GM12878 (cell line): ENCODE data around the gene MAD1L1. TPM values are rescaled to one million over a fixed set of nuclear protein-coding genes. Genes with fewer than 3 reads are reported as not detected.

Experiments
- EZH2 ChIP-seq: IDR thresholded peaks from 2 replicates; pipeline ENCODE4 v1.6.1; 2012; ENCODE audit warnings: low read depth, mild to moderate bottlenecking, control low read depth, inconsistent platforms, low read length, borderline replicate concordance; ENCODE audit not compliant: control insufficient read depth
- HDGF ChIP-seq: fragments of 450-650 bp; IDR thresholded peaks from 2 replicates; pipeline ENCODE4 v1.6.1; 2016; ENCODE audit warnings: antibody characterized with exemption
- KAT2A ChIP-seq: conservative IDR thresholded peaks from 2 replicates; pipeline ENCODE4 v1.6.1; 2011; ENCODE audit warnings: low read depth, low read length; ENCODE audit not compliant: control insufficient read depth
- PAX8 ChIP-seq: fragments of 450-650 bp; IDR thresholded peaks from 2 replicates; pipeline ENCODE4 v1.6.1; 2017; ENCODE audit warnings: mild to moderate bottlenecking, moderate library complexity
- polyA plus RNA-seq, 11 experiments: library from polyadenylated mRNA; depleted of rRNA in 4 of 11; unstranded in 6 of 11; stranded (reverse) in 5 of 11; fragments of >200 nt; fragmentation: Nextera tagmentation in 4 of 11; fragmentation: Illumina TruSeq in 1 of 11; extraction: Ambion mirVana in 4 of 11; extraction: Trizol in 1 of 11; gene quantifications; 1 replicate in 1 of 11; 2 replicates in 10 of 11; pipeline versions ENCODE4 v1.2.1 to v1.2.3, GENCODE V29; 2011 to 2016; ENCODE audit warnings: inconsistent platforms in 2 of 11, missing spikeins in 2 of 11, low read depth in 1 of 11
- total RNA-seq, 4 experiments: library from RNA; depleted of rRNA in 3 of 4; stranded (reverse); fragments of >200 nt in 3 of 4; fragmentation: Illumina TruSeq in 1 of 4; extraction: Trizol in 1 of 4; gene quantifications; 2 replicates each; pipeline versions ENCODE4 v1.2.1 to v1.2.3, GENCODE V29; 2013 to 2021
- TF ChIP-seq, protein P1 (sequence below): IDR thresholded peaks from 2 replicates; pipeline ENCODE4 v1.6.1; 2011; ENCODE audit warnings: low read depth, mild to moderate bottlenecking, low read length, moderate library complexity, borderline replicate concordance; ENCODE audit errors: extremely low read depth
- TF ChIP-seq, protein P2 (sequence below): IDR thresholded peaks from 2 replicates; pipeline ENCODE4 v1.6.1; 2012; ENCODE audit warnings: improper control_type of control experiment, low read depth, low read length; ENCODE audit not compliant: insufficient replicate concordance

Gene MAD1L1
- total and polyA plus RNA-seq, 10 of the 15 experiments (the other 5 are each of a cell fraction or from before 2014, with no cell fraction given): 2.2 to 76.8 (median 38.3) TPM

DNA sequence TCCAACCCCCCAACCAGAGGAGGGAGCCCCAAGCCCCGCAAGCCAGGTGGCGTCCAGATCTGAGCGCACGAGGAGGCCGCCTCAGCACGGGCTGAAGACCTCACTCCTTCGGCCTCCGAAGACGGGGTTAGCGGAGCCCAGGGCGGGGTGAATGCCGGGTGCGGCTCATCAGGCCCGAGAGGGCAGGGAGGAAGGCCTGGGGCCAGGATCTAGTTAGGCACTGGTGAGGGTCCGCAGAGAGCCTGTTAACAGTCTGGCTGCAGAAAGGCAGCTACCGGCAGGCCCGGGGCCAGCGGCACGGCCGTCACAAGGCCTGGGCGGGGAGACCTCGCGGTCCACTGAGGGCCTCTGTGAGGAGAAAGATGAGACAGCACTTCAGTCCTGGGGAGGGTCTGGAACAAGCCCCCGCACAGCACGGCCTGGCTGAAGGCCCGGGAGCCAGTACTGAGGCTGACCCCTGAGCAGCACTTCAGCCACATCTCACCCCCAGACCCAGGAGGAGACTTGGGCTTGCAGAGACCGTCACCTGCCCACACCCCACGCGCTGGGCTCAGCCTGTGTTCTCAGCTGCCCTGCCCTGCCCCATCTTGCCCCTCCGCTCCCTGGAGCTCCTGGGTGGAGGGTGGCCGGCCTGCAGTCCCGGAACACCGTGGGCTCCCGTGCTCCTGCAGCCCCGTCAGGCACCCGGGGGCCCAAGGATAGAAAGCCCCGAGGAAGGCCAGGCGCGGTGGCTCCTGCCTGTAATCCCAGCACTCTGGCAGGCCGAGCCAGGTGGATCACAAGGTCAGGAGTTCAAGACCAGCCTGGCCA is 369.4 kb downstream of the MAD1L1 start (continued):
- TF ChIP-seq EZH2 (no peak), KAT2A (no peak), HDGF (no peak), PAX8 (no peak)
- TF ChIP-seq, protein P1, sequence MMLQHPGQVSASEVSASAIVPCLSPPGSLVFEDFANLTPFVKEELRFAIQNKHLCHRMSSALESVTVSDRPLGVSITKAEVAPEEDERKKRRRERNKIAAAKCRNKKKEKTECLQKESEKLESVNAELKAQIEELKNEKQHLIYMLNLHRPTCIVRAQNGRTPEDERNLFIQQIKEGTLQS: no peak
- TF ChIP-seq, protein P2, sequence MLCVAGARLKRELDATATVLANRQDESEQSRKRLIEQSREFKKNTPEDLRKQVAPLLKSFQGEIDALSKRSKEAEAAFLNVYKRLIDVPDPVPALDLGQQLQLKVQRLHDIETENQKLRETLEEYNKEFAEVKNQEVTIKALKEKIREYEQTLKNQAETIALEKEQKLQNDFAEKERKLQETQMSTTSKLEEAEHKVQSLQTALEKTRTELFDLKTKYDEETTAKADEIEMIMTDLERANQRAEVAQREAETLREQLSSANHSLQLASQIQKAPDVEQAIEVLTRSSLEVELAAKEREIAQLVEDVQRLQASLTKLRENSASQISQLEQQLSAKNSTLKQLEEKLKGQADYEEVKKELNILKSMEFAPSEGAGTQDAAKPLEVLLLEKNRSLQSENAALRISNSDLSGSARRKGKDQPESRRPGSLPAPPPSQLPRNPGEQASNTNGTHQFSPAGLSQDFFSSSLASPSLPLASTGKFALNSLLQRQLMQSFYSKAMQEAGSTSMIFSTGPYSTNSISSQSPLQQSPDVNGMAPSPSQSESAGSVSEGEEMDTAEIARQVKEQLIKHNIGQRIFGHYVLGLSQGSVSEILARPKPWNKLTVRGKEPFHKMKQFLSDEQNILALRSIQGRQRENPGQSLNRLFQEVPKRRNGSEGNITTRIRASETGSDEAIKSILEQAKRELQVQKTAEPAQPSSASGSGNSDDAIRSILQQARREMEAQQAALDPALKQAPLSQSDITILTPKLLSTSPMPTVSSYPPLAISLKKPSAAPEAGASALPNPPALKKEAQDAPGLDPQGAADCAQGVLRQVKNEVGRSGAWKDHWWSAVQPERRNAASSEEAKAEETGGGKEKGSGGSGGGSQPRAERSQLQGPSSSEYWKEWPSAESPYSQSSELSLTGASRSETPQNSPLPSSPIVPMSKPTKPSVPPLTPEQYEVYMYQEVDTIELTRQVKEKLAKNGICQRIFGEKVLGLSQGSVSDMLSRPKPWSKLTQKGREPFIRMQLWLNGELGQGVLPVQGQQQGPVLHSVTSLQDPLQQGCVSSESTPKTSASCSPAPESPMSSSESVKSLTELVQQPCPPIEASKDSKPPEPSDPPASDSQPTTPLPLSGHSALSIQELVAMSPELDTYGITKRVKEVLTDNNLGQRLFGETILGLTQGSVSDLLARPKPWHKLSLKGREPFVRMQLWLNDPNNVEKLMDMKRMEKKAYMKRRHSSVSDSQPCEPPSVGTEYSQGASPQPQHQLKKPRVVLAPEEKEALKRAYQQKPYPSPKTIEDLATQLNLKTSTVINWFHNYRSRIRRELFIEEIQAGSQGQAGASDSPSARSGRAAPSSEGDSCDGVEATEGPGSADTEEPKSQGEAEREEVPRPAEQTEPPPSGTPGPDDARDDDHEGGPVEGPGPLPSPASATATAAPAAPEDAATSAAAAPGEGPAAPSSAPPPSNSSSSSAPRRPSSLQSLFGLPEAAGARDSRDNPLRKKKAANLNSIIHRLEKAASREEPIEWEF: no peak
